ENCODE data around the gene PAGE3.
A peak's percentile ranks its signal among the peaks of the same experiment; 100 is the strongest.

Gene PAGE3

DNA sequence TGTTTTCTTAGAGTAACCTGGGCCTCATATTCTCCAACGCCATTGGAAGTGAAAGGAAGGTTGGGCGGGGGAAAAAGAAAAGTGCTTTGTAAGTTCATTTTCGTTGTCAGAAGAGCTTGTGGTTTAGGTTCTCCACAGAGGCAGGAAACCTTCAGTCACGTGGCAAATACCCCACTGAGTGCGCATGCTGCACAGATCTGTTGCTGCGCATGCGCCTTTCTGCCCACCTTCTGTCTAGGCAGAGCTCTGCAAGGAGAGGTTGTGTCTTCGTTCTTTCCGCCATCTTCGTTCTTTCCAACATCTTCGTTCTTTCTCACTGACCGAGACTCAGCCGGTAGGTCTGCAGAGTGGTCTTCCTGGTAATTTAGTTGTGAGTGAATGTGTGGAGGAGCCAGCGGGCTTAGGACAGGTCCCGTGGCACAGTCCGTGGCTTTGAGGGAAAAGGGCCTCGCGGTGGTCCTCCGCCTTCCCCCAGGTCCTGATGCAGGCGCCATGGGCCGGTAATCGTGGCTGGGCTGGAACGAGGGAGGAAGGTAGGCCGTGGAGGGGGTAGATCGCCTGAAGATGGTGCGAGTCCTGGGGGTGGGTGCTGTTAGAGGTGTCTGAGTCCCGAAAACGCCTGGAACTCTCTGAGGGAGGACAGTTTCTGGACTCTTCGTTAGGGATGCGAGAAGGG lies 44.5 kb downstream of the PAGE3 start, which contains the start of gene PAGE5:
Gene PAGE5 (plus strand): TSS at position 228 of the 676 bp plus-strand sequence. CDS start 1,037 bp downstream, outside the sequence.
- no peak within 1 kb of the TSS for H3K27ac ChIP-seq
- no peak for TF ChIP-seq ZFX (IDR thresholded peaks at IDR 0.05)
- TF ChIP-seq, protein P1, sequence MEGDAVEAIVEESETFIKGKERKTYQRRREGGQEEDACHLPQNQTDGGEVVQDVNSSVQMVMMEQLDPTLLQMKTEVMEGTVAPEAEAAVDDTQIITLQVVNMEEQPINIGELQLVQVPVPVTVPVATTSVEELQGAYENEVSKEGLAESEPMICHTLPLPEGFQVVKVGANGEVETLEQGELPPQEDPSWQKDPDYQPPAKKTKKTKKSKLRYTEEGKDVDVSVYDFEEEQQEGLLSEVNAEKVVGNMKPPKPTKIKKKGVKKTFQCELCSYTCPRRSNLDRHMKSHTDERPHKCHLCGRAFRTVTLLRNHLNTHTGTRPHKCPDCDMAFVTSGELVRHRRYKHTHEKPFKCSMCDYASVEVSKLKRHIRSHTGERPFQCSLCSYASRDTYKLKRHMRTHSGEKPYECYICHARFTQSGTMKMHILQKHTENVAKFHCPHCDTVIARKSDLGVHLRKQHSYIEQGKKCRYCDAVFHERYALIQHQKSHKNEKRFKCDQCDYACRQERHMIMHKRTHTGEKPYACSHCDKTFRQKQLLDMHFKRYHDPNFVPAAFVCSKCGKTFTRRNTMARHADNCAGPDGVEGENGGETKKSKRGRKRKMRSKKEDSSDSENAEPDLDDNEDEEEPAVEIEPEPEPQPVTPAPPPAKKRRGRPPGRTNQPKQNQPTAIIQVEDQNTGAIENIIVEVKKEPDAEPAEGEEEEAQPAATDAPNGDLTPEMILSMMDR (conservative IDR thresholded peaks at IDR 0.05), result no peak

DNA sequence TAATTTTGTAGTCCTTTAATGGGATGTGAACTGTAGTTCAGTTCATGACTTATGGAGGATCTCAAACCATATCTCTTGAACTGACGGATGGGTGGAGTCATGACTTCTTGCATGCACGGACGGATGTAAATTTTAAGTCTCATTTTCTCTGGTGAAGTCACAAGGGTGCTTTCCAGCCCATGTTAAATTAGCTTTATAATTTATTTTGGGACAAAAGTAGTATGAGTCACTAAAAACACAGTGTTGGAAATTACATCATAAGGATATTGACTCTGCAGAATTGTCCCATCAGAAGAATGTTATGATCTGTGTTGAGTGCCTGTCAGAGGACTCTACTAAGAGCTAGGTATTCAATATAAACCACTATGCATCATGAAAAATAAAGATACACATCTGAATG lies 51.3 kb downstream of the PAGE3 start:
- TF ChIP-seq, protein P1 (conservative IDR thresholded peaks at IDR 0.05), result no peak
- H3K27ac ChIP-seq, result no peak overlapping the region

DNA sequence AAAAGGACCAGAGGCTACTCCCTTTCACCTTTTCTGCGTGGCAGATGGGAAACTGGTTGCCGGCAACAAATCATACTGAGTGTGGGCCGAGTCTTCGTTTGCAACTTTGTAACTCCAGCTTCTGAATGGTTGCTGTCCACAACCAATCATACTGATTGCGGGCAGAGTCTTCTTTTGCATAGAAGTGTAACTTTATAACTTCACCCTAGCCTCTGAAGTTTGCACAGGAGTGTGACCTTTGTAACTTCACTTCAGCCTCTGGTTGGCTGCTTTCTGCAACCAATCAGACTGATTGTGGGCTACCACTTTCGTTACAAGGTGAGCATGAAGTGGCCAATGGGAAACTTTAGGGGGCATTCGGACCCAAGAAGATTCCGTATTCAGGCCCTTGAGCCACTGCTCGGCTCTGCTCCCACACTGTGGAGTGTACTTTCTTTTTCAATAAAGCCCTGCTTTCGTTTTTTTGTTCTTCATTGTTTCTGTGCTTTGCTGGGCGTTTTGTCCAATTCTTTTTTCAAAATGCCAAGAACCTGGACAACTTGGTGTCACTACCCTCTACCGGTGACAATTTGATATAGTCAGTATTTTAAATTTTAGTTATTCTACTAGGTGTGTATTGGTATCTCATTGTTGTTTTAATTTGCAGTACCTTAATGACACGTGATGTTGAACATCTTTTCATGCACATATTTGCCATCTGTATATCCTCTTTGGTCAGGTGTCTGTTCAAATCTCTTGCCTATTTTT lies 53.6 kb downstream of the PAGE3 start:
- H3K27ac ChIP-seq, result no peak overlapping the region
- TF ChIP-seq, protein P1 (conservative IDR thresholded peaks at IDR 0.05), result peak; percentile 38
- TF ChIP-seq ZFX (IDR thresholded peaks at IDR 0.05), result no peak
